CD4-positive, alpha-beta T cell treated with Interleukin-10 for 1 hour (primary cell): ENCODE measurements around the gene ACHE.

Experiments
- DNase-seq: peaks from one replicate; pipeline ENCODE4 v3.0.0-alpha.2; 2020

ACHE gene

DNA sequence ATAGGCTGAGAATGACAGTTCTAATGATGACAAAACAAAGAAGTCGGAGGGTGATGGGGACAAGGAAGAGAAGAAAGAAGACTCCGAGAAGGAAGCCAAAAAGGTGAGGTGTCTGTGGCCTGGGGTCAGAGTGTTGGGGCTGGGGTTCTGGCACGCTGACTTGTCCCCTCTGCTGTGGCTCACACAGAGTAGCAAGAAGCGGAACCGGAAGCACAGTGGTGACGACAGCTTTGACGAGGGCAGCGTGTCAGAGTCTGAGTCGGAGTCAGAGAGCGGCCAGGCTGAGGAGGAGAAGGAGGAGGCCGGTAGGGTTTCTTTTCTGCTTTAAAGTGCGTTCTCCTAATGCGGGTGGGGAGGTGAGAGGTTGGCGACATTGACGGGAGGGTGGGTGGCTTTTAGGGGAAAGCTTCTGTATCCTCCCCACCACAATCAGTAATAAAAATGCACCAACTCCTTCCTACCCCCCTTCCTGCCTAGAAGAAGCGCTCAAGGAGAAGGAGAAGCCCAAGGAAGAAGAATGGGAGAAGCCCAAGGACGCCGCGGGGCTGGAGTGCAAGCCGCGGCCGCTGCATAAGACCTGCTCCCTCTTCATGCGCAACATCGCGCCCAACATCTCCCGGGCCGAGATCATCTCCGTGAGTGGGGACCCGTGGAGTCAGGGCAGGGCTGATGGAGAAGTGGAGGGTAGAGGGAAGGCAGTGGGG, 10.8 kb downstream of the ACHE start:
- DNase-seq, result peak; percentile 77

DNA sequence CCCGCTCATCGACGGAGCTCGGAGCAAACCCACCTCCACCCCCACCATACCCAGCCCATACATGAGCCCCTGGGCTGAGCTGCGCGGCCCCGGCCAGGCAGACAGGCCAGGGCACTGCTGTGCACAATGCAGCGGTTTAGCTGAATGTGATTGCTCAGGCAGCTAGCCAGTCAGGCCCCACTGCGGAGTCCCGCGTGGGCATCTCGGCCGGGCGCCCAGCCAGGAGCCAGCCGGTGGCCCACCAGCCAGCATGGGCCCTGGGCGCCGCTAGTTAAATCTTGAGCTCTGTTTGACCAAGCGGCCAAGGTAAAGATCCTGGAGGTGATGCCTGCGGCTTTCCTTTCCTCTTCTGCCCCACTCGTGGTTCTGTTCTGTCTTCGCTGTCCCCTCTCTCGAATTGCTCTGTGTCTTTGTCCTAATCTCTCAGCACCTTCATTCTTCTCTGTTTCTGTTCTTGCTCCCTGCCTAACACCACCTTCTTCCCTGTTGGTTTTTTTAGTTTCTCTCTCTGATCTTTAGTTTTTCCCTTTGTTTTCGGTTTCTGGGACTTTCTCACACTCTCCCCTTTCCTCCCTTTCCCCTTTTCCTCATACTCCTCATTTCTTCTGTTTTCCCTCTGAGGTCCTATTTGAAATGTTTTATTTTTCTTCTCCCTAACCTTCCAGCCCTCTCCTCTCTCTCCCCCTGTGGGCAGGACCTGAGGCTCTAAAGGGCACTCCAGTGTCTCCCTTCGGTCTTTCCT, 12.7 kb downstream of the ACHE start:
- no peak for DNase-seq

DNA sequence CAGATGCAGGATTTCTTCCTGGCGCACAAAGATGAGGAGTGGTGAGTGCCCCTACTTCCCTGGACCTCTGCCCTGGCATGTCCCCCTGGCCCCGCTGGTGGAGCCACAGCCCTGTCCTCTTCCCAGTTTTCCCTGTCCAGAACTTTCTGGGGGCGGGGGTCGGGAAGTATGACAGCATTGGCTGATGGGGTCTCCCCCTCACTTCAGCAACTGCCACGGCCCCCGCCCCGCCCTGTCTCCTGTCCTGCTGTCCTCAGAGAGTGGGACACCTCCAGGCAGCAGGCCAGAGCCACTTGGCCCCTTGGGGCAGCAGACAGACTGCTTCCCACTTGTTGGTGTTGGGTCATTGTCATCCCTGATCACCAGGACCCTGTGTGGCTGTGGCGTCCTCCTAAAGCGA, 13.5 kb downstream of the ACHE start:
- DNase-seq, result no peak

DNA sequence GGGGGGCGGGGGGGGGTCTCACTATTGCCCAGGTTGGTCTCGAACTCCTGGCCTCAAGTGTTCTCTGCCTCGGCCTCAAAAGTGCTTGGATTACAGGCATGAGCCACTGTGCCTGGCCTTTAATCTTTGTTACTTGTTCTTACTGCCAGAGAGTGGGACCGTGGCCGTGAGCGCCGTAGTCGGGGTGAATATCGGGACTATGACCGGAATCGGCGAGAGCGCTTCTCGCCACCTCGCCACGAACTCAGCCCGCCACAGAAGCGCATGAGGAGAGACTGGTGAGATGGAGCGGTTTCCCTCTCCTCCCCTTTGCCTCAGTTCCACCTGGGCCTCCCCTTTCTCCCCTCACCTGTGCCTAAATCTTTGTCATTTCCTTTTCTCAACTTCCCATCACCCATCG, 14.6 kb downstream of the ACHE start:
- no peak for DNase-seq

DNA sequence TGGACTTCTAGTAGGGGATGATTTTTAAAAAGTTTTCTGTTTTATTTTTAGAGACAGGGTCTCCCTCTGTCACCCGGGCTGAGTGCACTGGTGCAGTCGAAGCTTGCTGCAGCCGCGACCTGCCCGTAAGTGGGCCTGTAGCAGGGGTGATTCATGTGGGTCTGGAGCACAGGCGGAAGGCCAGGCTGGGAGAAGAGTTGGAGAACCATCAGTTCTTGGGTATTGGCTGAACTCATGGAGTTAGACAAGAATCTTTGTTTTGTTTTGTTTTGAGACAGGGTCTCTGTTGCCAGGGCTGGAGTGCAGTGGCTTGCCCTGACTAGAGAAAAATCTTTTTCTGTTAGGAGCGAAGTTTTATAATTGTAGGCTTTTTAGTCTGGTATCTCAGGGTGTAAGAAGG, 15.0 kb downstream of the ACHE start:
- DNase-seq, result no peak

DNA sequence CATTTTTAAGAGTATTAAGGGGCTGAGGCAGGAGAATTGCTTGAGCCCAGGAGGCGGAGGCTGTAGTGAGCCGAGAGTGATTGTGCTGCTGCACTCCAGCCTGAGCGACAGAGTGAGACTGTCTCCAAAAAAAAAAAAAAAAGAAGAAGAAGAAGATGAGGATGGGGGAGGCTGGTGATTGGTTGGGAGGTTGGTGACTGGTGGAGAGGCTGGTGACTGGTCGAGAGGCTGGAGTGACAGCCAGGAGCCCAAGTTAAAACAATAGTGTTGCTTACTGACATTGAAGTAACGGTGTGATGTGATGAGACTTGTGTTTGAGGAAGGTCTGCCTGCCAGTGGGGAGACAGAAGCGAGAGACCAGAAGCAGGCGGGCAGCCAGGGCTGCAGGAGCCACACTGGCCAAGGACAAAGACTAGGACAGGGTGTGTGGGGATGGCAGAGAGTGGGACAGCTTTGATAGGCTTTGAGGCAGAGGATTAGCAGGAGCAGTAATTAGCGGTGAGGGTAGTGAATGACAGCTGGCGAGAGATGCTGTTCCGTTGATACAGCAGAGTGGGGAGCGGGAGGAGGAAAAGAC, 15.9 kb downstream of the ACHE start:
- no peak for DNase-seq

DNA sequence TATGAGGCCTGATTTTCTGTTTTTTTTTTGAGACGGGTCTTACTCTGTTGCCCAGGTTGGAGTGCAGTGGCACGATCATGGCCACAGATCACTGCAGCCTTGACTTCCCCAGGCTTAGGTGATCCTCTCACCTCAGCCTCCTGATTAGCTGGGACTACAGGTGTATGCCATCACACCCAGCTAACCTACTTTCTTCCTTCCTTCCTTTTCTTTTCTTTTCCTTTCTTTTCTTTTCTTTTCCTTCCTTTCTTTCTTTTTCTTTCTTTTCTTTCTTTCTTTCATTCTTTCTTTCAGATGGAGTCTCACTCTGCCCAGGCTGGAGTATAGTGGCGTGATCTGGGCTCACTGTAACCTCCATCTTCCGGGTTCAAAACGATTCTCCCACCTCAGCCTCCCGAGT, 17.0 kb downstream of the ACHE start:
- DNase-seq, result no peak

DNA sequence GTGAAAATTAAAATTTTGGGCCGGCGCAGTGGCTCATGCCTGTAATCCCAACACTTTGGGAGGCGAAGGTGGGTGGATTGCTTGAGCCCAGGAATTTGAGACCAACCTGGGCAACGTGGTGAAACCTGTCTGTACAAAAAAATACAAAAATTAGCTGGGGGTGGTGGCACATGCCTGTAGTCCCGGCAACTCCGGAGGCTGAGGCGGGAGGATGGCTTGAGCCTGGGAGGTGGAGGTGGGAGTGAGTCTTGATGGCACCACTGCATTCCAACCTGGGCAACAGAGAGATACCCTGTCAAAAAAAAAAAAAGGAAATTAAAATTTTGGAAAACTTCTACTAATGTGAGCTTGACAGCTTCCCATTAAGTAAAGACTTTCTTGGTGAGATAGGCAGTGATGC, 17.7 kb downstream of the ACHE start:
- DNase-seq, result no peak

DNA sequence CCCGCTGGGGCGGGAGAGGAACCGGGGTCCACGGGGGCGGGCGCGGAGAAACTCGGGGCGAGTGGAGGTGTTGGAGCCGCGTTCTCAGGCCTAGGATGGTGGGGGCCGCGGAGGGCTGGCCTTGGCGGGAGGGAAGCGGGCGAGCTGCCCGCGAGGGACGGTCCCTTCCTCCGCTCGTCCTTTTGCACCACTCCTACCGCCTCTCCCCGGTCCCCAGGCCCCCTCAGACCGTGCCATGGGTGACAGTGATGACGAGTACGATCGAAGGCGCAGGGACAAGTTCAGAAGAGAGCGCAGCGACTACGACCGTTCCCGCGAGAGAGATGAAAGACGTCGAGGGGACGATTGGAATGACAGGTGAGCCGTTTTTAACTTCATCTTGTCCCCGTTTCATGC, 20.3 kb downstream of the ACHE start:
- peak; percentile 35 for DNase-seq

DNA sequence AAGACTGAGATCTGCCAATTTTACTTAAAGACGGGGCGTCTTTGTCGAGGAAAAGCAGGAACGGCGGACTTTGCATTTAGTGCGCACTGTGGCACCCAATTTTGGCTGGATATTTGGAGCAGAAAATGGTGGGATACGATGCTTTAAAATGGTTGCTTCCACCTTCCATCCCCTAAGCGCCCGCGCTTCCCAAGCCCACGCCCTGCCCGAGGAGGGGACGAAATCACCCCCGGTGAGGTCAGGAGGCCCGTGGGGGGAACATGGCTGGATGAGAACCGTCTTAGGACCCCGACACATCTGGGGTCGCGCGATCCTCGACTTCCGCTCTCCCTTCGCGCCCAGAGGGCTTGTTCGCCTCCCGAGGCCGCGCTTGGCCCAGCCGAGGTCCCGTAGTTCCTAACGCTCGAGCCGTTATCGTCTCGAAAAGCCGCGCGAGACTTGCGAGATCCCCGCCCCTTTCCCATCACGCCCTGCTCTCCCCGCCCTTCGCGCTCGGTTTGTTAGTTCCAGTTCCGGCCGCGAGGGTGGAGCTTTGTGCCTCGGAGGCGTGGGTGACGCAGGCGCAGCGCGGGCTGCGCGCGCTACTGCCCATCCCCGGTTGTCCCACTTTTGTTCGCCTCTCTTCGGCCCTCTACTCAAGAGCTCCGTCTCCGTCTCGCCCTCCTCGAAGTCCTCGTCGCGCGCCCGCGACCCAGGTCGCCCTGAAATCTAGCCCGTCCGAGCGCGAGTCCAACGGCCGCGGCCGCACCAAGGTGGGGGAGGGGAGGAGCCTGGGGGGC, 20.9 kb downstream of the ACHE start, which contains the start of gene SRRT:
Gene SRRT (plus strand): TSS at position 527 of the 779 bp plus-strand sequence. CDS start 488 bp downstream, outside the sequence.
- peak; percentile 99 for DNase-seq

DNA sequence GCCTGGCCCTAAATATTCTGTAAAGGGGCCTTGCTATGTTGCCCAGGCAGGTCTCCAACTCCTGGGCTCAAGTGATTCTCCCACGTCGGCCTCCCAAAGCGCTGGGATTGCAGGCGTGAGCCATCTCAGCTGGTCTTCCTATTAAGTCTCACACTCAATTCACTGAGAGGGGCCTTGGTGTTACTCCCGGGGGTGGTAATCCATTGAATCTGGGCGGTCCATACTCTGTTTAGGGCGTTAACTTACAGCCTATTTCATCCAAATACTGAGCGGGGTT, 21.4 kb downstream of the ACHE start:
- DNase-seq, result no peak

DNA sequence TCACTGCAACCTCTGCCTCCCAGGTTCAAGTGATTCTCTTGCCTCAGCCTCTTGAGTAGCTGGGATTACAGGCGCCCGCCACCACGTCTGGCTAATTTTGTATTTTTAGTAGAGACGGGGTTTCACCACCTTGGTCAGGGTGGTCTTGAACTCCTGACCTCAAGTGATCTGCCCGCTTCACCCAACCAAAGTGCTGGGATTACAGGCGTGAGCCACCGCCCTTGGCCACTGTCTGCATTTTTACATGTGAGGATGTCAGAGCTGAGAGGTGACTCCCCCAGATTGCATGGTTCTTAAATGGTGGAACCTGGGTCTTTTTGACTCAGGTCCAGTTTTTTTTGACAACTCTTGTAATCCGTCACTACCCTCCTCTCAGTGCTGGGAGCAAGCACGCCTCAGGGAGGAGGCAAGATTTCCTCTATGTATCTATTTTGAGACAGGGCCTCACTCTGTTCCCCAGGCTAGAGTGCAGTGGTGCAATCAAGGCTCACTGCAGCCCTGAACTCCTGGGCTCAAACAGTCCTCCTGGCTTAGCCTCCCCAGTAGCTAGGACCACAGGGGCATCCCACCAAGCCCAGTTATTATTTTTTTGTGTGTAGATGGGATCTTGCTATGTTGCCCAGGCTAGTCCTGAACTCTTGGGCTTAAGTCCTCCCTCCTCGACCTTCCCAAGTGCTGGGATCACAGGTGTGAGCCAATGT, 21.9 kb downstream of the ACHE start:
- no peak for DNase-seq

DNA sequence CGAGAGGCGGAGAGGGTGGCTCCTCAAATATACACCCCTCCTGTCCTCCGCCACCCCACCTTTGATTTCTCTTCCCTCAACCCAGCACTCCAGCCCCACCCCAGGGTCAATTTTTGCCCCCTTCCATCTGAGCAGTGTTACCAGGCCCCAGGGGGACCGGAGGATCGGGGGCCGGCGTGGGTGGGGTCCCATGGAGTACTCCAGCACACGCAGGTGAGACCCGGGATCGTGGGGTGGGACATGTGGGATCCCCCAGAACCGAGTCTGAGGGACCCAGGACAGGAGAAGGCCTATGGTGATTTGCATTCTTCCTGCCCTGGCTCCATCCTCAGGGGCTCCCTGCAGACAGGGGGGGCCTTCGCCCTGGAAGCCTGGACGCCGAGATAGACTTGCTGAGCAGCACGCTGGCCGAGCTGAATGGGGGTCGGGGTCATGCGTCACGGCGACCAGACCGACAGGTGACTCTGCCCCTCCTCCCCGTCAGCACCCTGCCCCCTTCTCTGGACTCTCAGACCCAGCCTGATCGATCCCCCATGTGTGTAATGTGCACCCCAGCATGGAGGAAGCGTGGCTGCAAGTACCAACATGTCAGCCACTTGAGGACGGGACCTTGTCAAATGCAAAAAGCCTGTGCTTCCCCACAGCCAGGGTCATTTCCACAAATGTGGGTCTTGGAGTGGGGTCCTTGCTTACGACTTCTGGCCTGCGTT, 27.8 kb downstream of the ACHE start:
- no peak for DNase-seq

DNA sequence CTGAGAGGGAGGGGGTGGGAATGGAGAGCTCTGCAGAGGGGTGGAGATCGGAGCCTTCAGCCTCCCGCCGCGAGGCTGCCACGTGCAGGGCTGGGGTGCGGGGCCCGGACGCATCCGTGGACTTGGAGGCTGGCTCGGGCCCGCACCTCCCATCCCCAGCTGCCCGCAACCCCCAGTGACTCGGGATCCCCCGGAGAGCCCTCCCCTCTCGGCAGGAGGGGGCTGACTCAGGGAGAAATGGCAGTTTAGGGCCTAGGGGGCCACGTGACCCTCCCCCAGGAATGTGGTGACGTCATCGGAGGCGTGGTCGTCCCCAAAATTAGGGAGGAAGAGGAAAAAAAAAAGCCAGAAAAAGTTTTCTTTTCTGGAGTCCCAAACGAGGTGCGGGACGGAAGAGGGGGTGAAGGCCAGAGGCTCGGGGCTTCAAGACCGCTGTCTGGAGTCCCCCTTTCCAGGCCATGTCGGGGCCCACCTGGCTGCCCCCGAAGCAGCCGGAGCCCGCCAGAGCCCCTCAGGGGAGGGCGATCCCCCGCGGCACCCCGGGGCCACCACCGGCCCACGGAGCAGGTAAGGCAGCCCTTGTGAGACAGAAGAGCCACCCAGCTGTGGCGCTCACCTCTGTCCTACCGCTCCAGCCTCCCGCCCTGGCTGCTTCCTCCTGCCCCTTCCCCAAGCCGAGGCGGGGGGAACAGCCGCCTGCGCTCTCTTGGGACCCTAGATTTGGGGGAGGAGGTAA, 28.5 kb downstream of the ACHE start, which contains the start of gene TRIP6:
Gene TRIP6 (plus strand): TSS at position 348 of the 736 bp plus-strand sequence. CDS start 111 bp downstream, at position 459.
- DNase-seq, result peak; percentile 53

DNA sequence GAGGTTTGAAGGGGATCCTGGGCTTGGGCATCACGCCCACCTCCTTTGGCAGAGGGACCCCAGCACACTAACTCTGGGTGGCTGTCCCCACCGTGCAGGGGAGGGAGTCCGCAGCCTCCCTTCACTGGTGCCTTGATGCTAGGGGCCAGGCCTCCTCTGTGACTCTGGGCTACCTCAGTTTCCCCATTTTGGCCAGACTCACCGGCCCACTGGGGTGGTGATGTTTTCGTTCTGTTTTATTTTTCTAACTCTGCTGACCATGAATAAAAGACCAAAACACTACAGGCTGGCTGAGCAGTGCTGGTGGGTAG, 29.0 kb downstream of the ACHE start:
- DNase-seq, result no peak

DNA sequence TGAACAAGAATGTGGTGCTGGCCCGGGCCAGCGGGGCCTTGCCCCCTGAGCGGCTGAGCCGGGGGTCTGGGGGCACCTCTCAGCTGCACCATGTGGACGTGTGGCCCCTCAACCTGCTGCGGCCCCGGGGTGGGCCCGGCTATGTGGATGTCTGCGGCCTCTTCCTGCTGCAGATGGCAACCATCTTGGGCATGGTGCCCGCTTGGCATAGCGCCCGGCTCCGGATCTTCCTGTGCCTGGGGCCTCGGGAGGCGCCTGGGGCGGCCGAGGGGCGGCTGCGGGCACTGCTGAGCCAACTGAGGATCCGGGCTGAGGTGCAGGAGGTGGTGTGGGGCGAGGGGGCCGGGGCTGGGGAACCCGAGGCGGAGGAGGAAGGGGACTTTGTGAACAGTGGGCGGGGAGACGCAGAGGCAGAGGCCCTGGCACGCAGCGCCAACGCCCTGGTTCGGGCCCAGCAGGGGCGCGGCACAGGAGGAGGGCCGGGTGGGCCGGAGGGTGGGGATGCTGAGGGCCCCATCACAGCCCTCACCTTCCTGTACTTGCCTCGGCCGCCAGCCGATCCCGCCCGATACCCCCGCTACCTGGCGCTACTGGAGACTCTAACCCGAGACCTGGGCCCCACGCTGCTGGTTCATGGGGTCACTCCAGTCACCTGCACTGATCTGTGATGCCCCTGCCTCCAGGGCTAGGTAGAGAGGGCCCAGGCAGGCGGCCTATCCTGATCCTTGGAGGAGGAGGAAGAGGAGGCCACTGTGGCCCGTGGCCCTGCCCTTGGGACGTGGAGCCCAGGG, 29.6 kb downstream of the ACHE start:
- DNase-seq, result no peak

DNA sequence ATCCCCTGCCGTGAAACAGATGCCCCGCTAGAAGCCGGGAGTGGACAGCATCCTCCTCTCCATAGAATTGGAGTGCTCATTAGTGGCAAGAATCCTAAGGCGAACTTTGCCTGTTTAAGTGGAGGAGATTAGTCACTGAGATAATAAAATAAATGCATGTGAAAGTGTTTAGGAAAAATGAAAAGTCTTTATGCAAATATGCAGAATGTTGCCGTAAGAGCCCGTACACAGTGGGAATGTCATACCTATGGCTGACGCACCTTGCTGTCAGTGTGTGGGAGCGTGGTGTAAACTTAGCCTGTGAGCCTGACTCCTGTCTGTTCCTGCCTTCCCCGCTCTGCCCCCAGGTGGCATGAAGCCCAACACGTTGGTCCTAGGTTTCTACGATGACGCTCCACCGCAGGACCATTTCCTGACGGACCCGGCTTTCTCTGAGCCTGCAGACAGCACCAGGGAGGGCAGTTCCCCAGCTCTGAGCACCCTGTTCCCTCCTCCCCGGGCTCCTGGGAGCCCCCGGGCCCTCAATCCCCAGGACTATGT, 30.2 kb downstream of the ACHE start:
- no peak for DNase-seq

DNA sequence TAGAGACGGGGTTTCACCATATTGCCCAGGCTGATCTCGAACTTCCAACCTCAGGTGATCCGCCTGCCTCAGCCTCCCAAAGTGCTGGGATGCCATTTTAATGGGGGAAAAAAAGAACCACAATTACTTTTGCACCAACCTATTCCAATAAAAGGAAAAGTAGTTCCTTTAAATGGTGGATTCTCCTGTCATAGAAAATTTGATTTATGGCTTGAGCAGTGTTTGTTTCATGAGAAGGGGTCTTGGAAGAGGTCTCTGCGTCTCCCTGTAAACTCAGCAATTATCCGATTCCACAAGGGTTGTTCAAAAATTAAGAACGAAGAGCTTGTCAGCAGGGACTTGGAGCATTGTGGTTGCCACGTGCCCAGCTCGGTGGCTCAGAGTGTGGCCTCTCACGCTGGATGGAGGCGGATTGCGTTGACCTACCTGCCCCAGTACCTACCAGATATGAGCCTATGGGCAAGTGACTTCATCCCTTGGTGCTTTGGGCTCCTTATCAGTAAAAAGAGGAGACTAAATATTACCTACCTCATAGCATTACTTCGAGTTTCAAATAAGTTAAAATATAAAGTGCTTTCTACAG, 31.3 kb downstream of the ACHE start:
- no peak for DNase-seq

DNA sequence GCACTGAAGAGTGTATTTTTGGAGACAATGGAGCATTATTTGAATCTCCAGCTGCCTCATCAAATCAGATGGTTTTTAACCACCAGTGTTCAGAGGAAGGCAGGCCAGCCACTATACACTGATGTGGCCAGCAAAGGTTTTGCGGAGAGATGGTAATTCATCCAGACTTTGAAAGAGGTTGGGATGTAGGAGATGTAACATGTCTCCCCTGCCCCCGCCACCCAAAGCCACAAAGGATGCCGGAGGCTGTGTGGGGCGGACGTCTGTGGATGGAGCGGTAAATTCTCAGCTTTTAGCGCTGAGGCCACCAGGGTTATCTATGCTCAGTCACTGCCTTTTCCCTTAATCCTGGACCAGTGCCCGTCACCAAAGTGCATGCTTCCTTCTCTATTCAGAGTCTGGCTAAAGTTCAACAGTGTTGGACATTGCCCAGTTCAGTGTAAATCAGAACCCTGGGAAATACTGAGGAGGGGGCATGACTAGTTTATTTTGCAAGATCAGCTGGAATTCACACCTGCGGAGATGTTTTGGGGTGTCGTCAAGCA, 32.2 kb downstream of the ACHE start:
- DNase-seq, result no peak

DNA sequence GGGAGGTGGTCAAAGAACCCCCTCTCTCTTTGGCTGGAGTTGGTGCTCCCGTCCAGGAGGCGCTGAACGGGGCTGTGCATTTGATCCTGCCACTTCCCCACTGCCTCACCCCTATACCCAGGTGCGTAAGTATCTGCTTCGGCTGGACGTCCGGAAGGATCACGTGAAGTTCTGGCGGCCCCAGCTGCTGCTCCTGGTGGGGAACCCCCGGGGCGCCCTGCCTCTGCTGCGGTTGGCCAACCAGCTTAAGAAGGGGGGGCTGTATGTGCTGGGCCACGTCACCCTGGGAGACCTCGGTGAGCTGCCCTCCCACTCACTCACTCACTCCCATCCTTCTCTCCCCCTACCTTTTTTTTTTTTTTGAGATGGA, 34.1 kb downstream of the ACHE start:
- DNase-seq, result no peak
